PC-9 (cell line): Measurements from ENCODE around the gene ABCA2.

Experiments
- EZH2 ChIP-seq: fragments of 200-600 bp; sonication (generic); IDR thresholded peaks from 2 replicates; pipeline ENCODE4 v1.8.0; 2017; ENCODE audit warnings: antibody characterized with exemption, low read depth
- TF ChIP-seq, protein P1 (sequence below): fragments of 200-600 bp; sonication (generic); conservative IDR thresholded peaks from 2 replicates; pipeline ENCODE4 v1.6.1; 2017; ENCODE audit warnings: mixed run types, antibody characterized with exemption, mild to moderate bottlenecking, moderate library complexity

DNA sequence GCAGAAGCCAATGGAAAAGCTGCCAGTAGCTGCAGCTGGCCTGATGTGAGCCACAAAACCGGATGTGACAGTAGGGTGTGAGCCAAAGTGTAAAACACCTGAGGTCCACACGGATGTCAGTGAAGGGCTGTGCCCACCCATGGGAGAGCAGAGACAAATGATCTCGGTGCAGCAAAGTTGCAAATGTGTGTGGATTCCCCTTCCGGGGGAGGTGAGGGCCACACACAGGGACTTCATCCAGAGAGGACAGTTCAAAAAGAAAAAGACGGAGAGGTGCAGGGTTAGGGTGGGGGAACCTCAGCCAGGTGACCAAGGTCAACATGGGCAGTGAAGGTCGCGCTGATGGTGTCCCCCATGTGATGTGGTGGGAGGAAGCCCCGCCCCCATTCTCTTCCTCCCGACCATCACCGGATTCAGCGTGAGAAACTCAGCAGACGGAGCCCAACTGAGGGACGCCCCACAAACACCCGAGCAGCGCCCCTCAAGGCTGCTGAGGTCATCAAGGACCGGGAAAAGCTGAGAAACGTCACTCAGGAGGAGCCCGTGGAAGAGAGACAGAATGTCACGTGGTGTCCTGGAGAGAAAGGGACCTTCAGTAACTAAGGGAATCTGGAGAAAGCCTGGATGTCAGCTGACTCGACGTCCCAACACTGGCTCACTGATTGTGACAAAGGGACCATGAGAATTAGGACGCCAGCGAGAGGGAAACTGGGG, 62.1 kb downstream of the ABCA2 start:
- TF ChIP-seq, protein P1, sequence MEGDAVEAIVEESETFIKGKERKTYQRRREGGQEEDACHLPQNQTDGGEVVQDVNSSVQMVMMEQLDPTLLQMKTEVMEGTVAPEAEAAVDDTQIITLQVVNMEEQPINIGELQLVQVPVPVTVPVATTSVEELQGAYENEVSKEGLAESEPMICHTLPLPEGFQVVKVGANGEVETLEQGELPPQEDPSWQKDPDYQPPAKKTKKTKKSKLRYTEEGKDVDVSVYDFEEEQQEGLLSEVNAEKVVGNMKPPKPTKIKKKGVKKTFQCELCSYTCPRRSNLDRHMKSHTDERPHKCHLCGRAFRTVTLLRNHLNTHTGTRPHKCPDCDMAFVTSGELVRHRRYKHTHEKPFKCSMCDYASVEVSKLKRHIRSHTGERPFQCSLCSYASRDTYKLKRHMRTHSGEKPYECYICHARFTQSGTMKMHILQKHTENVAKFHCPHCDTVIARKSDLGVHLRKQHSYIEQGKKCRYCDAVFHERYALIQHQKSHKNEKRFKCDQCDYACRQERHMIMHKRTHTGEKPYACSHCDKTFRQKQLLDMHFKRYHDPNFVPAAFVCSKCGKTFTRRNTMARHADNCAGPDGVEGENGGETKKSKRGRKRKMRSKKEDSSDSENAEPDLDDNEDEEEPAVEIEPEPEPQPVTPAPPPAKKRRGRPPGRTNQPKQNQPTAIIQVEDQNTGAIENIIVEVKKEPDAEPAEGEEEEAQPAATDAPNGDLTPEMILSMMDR: no peak
- no peak for TF ChIP-seq EZH2
